Endometrium (tissue), 2 donors: Measurements from ENCODE around the gene ZNF428.
"Not testable (repeated sequence)": the region's sequence is repeated elsewhere in the genome, so short reads cannot be mapped to it uniquely, and the experiment has no call there.

Experiments
- FAIRE-seq: peaks from 2 replicates; lab custom pipeline; 2012; peaks lifted over from hg19 to GRCh38; lab: Jason Lieb, UNC
- donor health status: control.
- donor health status: control.

The ZNF428 gene

GRCh38 chr19:43619262-43620060, at the start of gene ZNF428:
ZNF428 (minus strand) TSS chr19:43619629; CDS start chr19:43614304, 5,325 bp downstream.
- no peak for FAIRE-seq

GRCh38 chr19:43668406-43669109, 49.1 kb upstream of the ZNF428 start:
- peak; percentile 91 for FAIRE-seq

GRCh38 chr19:43667876-43668405, 48.5 kb upstream of the ZNF428 start:
- peak; percentile 54 for FAIRE-seq

- FAIRE-seq: no peak
Measured at GRCh38 chr19:43667126-43667875, 47.9 kb upstream of the ZNF428 start.

- no peak for FAIRE-seq
Measured at GRCh38 chr19:43664018-43664417, 44.6 kb upstream of the ZNF428 start.

GRCh38 chr19:43662487-43662886, 43.1 kb upstream of the ZNF428 start:
- FAIRE-seq: no peak

- no peak for FAIRE-seq
Measured at GRCh38 chr19:43660971-43661360, 41.5 kb upstream of the ZNF428 start.

GRCh38 chr19:43660301-43660970, 41.0 kb upstream of the ZNF428 start:
- no peak for FAIRE-seq

- no peak for FAIRE-seq
Measured at GRCh38 chr19:43658494-43658893, 39.1 kb upstream of the ZNF428 start.

- FAIRE-seq: no peak
Measured at GRCh38 chr19:43658001-43658400, 38.6 kb upstream of the ZNF428 start.

- FAIRE-seq: no peak
Measured at GRCh38 chr19:43656436-43656835, 37.0 kb upstream of the ZNF428 start.

- no peak for FAIRE-seq
Measured at GRCh38 chr19:43652546-43652874, 33.1 kb upstream of the ZNF428 start.

- no peak for FAIRE-seq
Measured at GRCh38 chr19:43651758-43652545, 32.5 kb upstream of the ZNF428 start.

- FAIRE-seq: not testable (repeated sequence)
Measured at GRCh38 chr19:43650276-43650675, 30.8 kb upstream of the ZNF428 start.

GRCh38 chr19:43649514-43649913, 30.1 kb upstream of the ZNF428 start:
- no peak for FAIRE-seq

- no peak for FAIRE-seq
Measured at GRCh38 chr19:43648633-43649032, 29.2 kb upstream of the ZNF428 start.

- no peak for FAIRE-seq
Measured at GRCh38 chr19:43644181-43644580, 24.8 kb upstream of the ZNF428 start.

GRCh38 chr19:43643326-43643725, 23.9 kb upstream of the ZNF428 start:
- FAIRE-seq: no peak

GRCh38 chr19:43642531-43642930, 23.1 kb upstream of the ZNF428 start:
- FAIRE-seq: no peak

GRCh38 chr19:43641333-43641732, 21.9 kb upstream of the ZNF428 start:
- no peak for FAIRE-seq

GRCh38 chr19:43640424-43640757, 21.0 kb upstream of the ZNF428 start:
- FAIRE-seq: no peak
